AG04449 (cell line): ENCODE data around the gene TXNDC11.

Experiments
- CTCF ChIA-PET: fragments of 350-600 bp; formaldehyde crosslinking; extraction: SDS; loops from one replicate; lab custom pipeline; 2021; ENCODE audit warnings: antibody characterized with exemption; lab: Yijun Ruan, JAX
- POLR2A ChIA-PET: fragments of 400-600, 350-600 bp; formaldehyde crosslinking; extraction: SDS; loops from one replicate; lab custom pipeline; 2020; ENCODE audit warnings: antibody characterized with exemption, inconsistent platforms; lab: Yijun Ruan, JAX
- DNase-seq: peaks from one replicate; pipeline ENCODE4 v3.0.0-alpha.2; 2010; ENCODE audit warnings: low read depth, low spot score
- H3K4me3 ChIP-seq: 2 replicates; pipeline ENCODE4 v1.5.1; 2011; ENCODE audit warnings: low read depth, mild to moderate bottlenecking, control low read depth, low read length
- CTCF ChIP-seq: IDR thresholded peaks from one replicate; pipeline ENCODE4 v1.5.1; 2011; ENCODE audit warnings: mild to moderate bottlenecking, moderate library complexity, low read length, control low read depth, inconsistent platforms; ENCODE audit not compliant: insufficient read depth; ENCODE audit errors: missing control alignments

Gene TXNDC11

GRCh38 chr16:11633113-11633512 lies 109.5 kb downstream of the TXNDC11 start:
- POLR2A ChIA-PET = interaction anchor here (0.8 kb wide), 1 partner anchor 219 kb away, joined by 3 read pairs; no protein-coding TSS in a partner anchor
- no peak for TF ChIP-seq CTCF
- CTCF ChIA-PET = interaction anchor here (2.5 to 5.0 kb wide), 2 partner anchors 8 to 101 kb away, joined by 11 to 32 read pairs; no protein-coding TSS in a partner anchor
- no peak for DNase-seq
- no peak overlapping the region for H3K4me3 ChIP-seq

- CTCF ChIA-PET = interaction anchor here (1.9 to 5.0 kb wide), 3 partner anchors 9 to 678 kb away, joined by 5 to 32 read pairs (median 11); no protein-coding TSS in a partner anchor
- POLR2A ChIA-PET = interaction anchor here (0.8 kb wide), 1 partner anchor 219 kb away, joined by 3 read pairs; no protein-coding TSS in a partner anchor
- no peak for TF ChIP-seq CTCF
Measured at GRCh38 chr16:11632455-11632939, 110.2 kb downstream of the TXNDC11 start.

DNA sequence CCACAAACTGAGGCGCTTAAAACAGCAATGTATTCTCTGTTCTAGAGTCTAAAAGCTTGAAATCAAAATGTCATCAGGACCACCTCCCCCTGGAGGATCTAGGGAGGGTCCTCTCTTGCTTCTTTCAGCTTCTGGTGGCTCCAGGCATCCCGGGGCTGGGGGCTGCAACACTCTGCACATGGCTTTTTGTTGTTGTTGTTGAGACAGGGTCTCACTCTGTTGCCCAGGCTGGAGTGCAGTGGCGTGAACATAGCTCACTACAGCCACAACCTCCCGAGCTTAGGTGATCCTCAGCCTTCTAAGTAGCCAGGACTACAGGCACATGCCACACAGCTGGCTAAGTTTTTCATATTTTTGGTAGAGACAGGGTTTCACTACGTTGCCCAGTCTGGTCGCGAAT lies 111.4 kb downstream of the TXNDC11 start:
- no peak for TF ChIP-seq CTCF
- no peak overlapping the region for H3K4me3 ChIP-seq
- no peak for DNase-seq
- ChIA-PET CTCF (interaction anchor here (1.1 to 5.0 kb wide), 6 partner anchors 9 to 677 kb away, joined by 3 to 32 read pairs (median 5); no protein-coding TSS in a partner anchor), POLR2A (interaction anchor here (1.6 kb wide), 1 partner anchor 9 kb away, joined by 3 read pairs; no protein-coding TSS in a partner anchor)

More at GRCh38 chr16:11632455-11632939, 110.2 kb downstream of the TXNDC11 start:
- DNase-seq = peak; percentile 57
- H3K4me3 ChIP-seq = no peak overlapping the region

DNA sequence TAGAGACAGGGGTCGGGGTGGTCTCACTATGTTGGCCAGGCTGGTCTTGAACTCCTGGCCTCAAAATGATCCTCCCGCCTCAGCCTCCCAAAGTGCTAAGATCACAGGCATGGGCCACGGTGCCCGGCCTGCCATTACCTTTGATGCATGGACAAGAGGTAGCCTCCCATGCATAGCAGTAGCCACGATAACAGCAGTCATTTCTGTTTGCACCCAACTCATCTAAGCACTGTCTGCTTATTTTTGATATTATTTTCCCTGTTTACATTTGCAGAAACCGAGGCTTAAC lies 111.9 kb downstream of the TXNDC11 start:
- TF ChIP-seq CTCF = no peak
- ChIA-PET POLR2A (interaction anchor here (1.6 kb wide), 1 partner anchor 10 kb away, joined by 3 read pairs; no protein-coding TSS in a partner anchor), CTCF (interaction anchor here (1.1 to 5.0 kb wide), 5 partner anchors 8 to 677 kb away, joined by 3 to 32 read pairs (median 5); no protein-coding TSS in a partner anchor)
- no peak overlapping the region for H3K4me3 ChIP-seq
- DNase-seq = no peak

DNA sequence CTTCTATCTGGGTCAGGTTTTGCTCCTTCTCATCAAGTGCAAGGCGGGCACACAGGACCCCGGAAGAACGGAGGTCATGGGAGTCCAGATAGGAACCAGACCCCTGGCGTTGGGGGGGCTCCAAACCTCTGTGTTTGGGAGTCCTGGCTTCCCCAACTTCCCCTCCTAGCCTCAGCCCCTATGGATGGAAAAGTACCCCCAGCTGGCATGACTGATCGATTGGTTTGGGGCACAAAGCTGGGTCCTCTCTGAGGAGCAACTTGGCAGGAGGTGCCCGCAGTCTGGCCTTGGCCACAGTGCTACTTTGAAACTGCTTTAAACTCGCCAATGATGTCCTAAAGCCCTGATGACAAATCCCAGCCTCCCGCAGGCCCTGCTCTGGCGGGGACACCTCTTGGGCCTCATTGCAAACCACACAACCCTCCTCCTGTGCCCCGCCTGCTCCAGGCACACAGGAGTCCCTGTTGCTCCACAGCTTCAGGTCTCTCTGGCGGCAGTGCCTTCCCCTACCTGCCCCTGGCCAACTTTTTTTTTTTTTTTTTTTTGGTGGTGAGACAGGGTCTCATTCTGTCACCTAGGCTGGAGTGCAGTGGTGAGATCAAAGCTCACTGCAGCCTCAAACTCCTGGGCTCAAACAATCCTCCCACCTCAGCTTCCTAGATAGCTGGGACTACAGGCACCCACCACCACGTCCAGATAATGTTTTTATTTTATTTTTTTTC lies 112.5 kb downstream of the TXNDC11 start:
- POLR2A ChIA-PET = interaction anchor here (1.6 kb wide), 1 partner anchor 10 kb away, joined by 3 read pairs; no protein-coding TSS in a partner anchor
- no peak for DNase-seq
- no peak for TF ChIP-seq CTCF
- CTCF ChIA-PET = interaction anchor here (0.9 to 5.0 kb wide), 3 partner anchors 8 to 676 kb away, joined by 3 to 32 read pairs (median 5); no protein-coding TSS in a partner anchor
- H3K4me3 ChIP-seq = no peak overlapping the region
